ENCODE results near the gene SETD5. TPM values are rescaled to one million over a fixed set of nuclear protein-coding genes. Genes with fewer than 3 reads are reported as not detected.

SETD5 gene
- total and polyA plus RNA-seq, 2 of the 4 experiments (the other 2 are of a cell fraction) = 42.7 to 62.9 TPM

GRCh38 chr3:9474482-9474881 lies 77.1 kb downstream of the SETD5 start:
- no peak overlapping the region for H3K9ac ChIP-seq (ENCODE audit: low read depth, low read length)
- H2BK20ac ChIP-seq (ENCODE audit: low read depth, low read length) = no peak overlapping the region
- H3K4me1 ChIP-seq (ENCODE audit: control insufficient read depth, insufficient read depth, low read length) = no peaks in the 10 kb centered on the region
- peaks cover 69% of the 10 kb centered on the region for H3K36me3 ChIP-seq (ENCODE audit: control insufficient read depth, insufficient read depth, low read length)
- no peak overlapping the region for H3K14ac ChIP-seq (replicated peaks; ENCODE audit: low read depth, low read length)
- H3K27ac ChIP-seq (ENCODE audit: insufficient read depth, low read length) = no peak overlapping the region
- H3K18ac ChIP-seq (ENCODE audit: low read depth, low read length) = no peak overlapping the region
- in situ Hi-C loops (cut with MboI; ENCODE audit: low sequenced_read_pairs) = loop anchor here (5.0 kb wide), 1 partner anchor 37 kb away; no protein-coding TSS in a partner anchor
- no peak for TF ChIP-seq RAD21 (IDR thresholded peaks at IDR 0.05; ENCODE audit: low read length)
- TF ChIP-seq CHD1 (IDR thresholded peaks at IDR 0.05; ENCODE audit: low read depth, low read length) = no peak
- TF ChIP-seq POLR2A (IDR thresholded peaks at IDR 0.05; ENCODE audit: low read depth, low read length) = no peak
- TF ChIP-seq MXI1 (IDR thresholded peaks at IDR 0.05; ENCODE audit: borderline replicate concordance, low read depth, low read length) = no peak
- TF ChIP-seq MAFK (IDR thresholded peaks at IDR 0.05; ENCODE audit: low read depth, low read length) = no peak
- no peak for TF ChIP-seq ELK1 (IDR thresholded peaks at IDR 0.05; ENCODE audit: borderline replicate concordance, low read depth, low read length)
- TF ChIP-seq, protein P1, sequence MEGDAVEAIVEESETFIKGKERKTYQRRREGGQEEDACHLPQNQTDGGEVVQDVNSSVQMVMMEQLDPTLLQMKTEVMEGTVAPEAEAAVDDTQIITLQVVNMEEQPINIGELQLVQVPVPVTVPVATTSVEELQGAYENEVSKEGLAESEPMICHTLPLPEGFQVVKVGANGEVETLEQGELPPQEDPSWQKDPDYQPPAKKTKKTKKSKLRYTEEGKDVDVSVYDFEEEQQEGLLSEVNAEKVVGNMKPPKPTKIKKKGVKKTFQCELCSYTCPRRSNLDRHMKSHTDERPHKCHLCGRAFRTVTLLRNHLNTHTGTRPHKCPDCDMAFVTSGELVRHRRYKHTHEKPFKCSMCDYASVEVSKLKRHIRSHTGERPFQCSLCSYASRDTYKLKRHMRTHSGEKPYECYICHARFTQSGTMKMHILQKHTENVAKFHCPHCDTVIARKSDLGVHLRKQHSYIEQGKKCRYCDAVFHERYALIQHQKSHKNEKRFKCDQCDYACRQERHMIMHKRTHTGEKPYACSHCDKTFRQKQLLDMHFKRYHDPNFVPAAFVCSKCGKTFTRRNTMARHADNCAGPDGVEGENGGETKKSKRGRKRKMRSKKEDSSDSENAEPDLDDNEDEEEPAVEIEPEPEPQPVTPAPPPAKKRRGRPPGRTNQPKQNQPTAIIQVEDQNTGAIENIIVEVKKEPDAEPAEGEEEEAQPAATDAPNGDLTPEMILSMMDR (conservative IDR thresholded peaks at IDR 0.05; ENCODE audit: low read depth, low read length) = no peak
- TF ChIP-seq CEBPB (IDR thresholded peaks at IDR 0.05; ENCODE audit: low read depth, low read length) = no peak
- no peak for TF ChIP-seq NFE2L2 (IDR thresholded peaks at IDR 0.05; ENCODE audit: low read depth, low read length)
- no peak for TF ChIP-seq RFX5 (IDR thresholded peaks at IDR 0.05; ENCODE audit: low read depth, low read length)
- TF ChIP-seq RCOR1 (IDR thresholded peaks at IDR 0.05; ENCODE audit: insufficient replicate concordance, low read length) = no peak
- TF ChIP-seq, protein P2, sequence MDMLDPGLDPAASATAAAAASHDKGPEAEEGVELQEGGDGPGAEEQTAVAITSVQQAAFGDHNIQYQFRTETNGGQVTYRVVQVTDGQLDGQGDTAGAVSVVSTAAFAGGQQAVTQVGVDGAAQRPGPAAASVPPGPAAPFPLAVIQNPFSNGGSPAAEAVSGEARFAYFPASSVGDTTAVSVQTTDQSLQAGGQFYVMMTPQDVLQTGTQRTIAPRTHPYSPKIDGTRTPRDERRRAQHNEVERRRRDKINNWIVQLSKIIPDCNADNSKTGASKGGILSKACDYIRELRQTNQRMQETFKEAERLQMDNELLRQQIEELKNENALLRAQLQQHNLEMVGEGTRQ (IDR thresholded peaks at IDR 0.05; ENCODE audit: low read depth, low read length) = no peak
- TF ChIP-seq SMC3 (IDR thresholded peaks at IDR 0.05; ENCODE audit: low read depth, low read length) = no peak
- no peak for TF ChIP-seq FOS (IDR thresholded peaks at IDR 0.05; ENCODE audit: low read depth, low read length)
- no peak for TF ChIP-seq BHLHE40 (IDR thresholded peaks at IDR 0.05; ENCODE audit: low read depth, low read length)
- no peak for TF ChIP-seq MAZ (IDR thresholded peaks at IDR 0.05; ENCODE audit: borderline replicate concordance, low read depth, low read length)
- no peak overlapping the region for H4K5ac ChIP-seq (ENCODE audit: low read depth, low read length)
- H4K8ac ChIP-seq (ENCODE audit: low read depth in 2 of 2, low read length in 2 of 2) = no peak overlapping the region
- no peak overlapping the region for H2BK5ac ChIP-seq (ENCODE audit: low read depth, low read length, poor library complexity, severe bottlenecking)
- no peak for DNase-seq
- H3K56ac ChIP-seq (ENCODE audit: extremely low read depth, insufficient read depth, low read length) = no peak overlapping the region
- ChIA-PET CTCF (no interaction called here), POLR2A (ENCODE audit: unreplicated experiment) (no interaction called here)
- H2AK9ac ChIP-seq (replicated peaks; ENCODE audit: low read depth, low read length, poor library complexity) = no peak overlapping the region
- peaks cover 38 to 49% of the 10 kb centered on the region in 2 experiments for H3K79me1 ChIP-seq (ENCODE audit: low read depth in 1 of 2, low read length in 2 of 2)
- no peak overlapping the region for H2BK120ac ChIP-seq (ENCODE audit: low read depth, low read length)
- no peaks in the 10 kb centered on the region for H3K9me3 ChIP-seq (ENCODE audit: control insufficient read depth, insufficient read depth, low read length)
- no TSS peak for BruUV-seq (replicated peaks)
- no peak overlapping the region for H4K91ac ChIP-seq (ENCODE audit: insufficient read depth, low read depth, low read length)
- no peaks in the 10 kb centered on the region for H3K27me3 ChIP-seq (ENCODE audit: control insufficient read depth, insufficient read depth, low read length)
- H3K4ac ChIP-seq (ENCODE audit: low read depth, low read length) = no peak overlapping the region
- WGBS, 2 experiments (ENCODE audit: extremely low coverage in 2 of 2, insufficient read length in 1 of 2) = no CpG with 5 or more reads among the region's 6 CpGs
- H3K9me1 ChIP-seq (ENCODE audit: insufficient read depth, low read length) = peaks cover 4% of the 10 kb centered on the region; the same call in 1 of the 2 replicates
- no peak overlapping the region for H3K23ac ChIP-seq (ENCODE audit: low read depth, low read length)
- dilution Hi-C loops (cut with HindIII; ENCODE audit: low sequenced_read_pairs, unreplicated experiment) = no loop called here
- H4K20me1 ChIP-seq (ENCODE audit: insufficient read depth, low read length) = peaks cover 8% of the 10 kb centered on the region; the same call in 1 of the 2 replicates
- ATAC-seq (ENCODE audit: low read depth) = no peak
- no peak overlapping the region for H3K4me3 ChIP-seq (ENCODE audit: insufficient read depth, low read depth, low read length)
- no peak overlapping the region for H2BK15ac ChIP-seq (ENCODE audit: low read depth, low read length)
- no peak overlapping the region for H2AFZ ChIP-seq (replicated peaks; ENCODE audit: low read length, poor library complexity)
- no peak overlapping the region for H3K4me2 ChIP-seq (ENCODE audit: low read depth, low read length)
- no peak overlapping the region for H2AK5ac ChIP-seq (ENCODE audit: low read depth, low read length)
- intact Hi-C loops (cut with micrococcal nuclease) = no loop called here

All from IMR-90 (cell line).